GM21423 (cell line): ENCODE data around the gene SH2D3A.
"Not testable (repeated sequence)": the region's sequence is repeated elsewhere in the genome, so short reads cannot be mapped to it uniquely, and the experiment has no call there.

Source experiments
- ATAC-seq: cut with Tn5 transposase; IDR thresholded peaks from one replicate; pipeline ENCODE4 v1.9.1; 2021; ENCODE audit warnings: mild to moderate bottlenecking, moderate library complexity; ENCODE audit not compliant: unreplicated experiment

Gene SH2D3A

DNA sequence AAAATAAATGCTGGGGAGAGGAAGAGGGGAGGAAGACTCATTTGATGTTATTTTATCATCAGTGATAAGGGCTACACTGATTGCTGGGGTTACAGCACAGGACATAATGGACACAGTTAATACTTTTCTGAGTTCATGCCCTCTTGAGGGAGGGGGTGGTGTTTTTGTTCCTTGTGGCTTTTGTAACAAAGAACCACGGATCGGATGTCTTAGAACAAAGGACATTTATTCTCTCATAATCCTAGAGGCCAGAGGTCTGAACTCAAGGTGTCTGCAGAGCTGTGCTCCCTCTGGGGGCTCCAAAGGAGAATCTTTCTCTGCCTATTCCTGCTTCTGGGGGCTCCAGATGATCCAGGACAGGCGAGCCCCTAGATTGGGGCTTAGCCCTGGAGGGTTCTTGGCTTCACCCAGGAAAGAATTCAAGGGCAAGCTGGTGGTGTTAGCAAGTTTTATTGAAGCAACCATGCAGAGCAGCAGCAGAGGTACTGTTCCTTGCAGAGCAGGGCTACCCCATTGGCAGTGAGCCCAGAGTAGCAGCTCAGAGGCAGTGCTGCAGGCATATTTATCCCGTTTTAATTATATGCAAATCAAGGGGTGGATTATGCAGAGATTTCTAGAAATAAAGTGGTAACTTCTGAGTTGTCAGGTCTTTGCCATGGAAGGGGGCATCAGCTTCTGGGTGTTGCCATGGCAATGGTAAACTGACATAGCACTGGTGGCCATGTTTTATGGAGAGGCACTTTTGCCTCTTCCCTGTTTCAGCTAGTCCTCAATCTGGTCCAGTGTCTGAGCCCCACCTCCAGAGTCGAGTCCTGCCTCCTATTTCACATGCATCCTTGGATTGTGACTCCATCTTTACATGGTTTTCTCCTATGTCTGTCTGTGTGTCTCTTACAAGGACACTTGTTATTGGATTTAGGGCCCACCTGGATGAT lies 23.2 kb upstream of the SH2D3A start:
- no peak for ATAC-seq

- ATAC-seq, result no peak
These were observed 21.7 kb upstream of the SH2D3A start for GRCh38 chr19:6788896-6789295.

GRCh38 chr19:6787393-6787792 lies 20.2 kb upstream of the SH2D3A start:
- ATAC-seq, result no peak

- ATAC-seq, result no peak
These were observed 12.0 kb upstream of the SH2D3A start for GRCh38 chr19:6779206-6779605.

DNA sequence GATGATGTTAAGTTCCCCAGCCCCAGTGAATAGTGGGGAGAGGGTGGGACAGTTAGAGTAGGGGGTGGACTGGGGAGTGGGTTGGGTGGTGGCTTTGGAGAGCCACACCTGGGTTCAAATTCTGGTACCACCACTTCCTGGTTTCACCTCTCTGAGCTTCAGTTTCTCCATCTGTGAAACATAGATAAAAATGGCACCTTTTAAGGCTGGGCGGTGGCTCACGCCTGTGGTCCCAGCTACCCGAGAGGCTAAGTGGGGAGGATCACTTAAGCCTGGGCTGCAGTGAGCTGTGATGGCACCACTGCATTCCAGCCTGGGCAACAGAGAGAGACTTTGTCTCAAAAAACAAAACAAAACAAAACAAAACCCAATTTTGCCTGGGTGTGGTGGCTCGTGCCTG lies 11.2 kb upstream of the SH2D3A start:
- ATAC-seq, result no peak

DNA sequence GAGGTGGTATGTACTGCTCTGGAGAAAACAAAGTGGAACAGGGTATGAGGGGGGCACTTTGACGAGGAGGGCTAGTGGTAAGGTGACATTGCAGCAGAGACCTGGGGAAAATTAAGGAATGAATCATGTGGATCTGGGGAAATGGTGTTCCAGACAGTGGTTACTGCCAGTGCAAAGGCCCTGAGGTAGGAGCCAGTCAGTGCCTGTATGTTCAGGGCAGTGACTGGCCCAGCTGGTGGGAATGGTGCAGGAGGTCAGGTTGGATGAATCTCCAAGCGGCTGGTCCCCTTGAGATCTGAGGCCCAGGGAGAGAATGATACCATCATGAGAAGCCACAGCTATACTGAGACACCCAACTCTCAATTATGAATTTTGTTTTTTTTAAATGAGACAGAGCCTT lies 10.2 kb upstream of the SH2D3A start:
- ATAC-seq, result no peak

DNA sequence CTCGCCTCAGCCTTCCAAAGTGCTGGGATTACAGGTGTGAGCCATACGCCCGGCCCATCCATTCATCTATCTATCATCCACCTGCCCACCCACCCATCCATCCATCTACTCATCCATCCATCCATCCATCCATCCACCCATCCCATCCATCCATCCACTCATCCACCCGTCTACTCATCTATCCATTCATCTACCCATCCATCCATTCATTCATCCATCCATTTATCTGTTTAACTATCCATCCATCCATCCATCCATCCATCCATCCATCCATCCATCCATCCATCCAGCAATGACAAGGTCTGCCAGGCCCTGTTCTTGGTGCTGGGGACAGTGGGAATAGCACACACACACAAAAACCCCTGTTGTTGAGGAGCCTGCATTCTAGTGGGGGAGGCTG lies 9.8 kb upstream of the SH2D3A start:
- no peak for ATAC-seq

- ATAC-seq, result not testable (repeated sequence)
These were observed 8.8 kb upstream of the SH2D3A start for GRCh38 chr19:6776045-6776444.

DNA sequence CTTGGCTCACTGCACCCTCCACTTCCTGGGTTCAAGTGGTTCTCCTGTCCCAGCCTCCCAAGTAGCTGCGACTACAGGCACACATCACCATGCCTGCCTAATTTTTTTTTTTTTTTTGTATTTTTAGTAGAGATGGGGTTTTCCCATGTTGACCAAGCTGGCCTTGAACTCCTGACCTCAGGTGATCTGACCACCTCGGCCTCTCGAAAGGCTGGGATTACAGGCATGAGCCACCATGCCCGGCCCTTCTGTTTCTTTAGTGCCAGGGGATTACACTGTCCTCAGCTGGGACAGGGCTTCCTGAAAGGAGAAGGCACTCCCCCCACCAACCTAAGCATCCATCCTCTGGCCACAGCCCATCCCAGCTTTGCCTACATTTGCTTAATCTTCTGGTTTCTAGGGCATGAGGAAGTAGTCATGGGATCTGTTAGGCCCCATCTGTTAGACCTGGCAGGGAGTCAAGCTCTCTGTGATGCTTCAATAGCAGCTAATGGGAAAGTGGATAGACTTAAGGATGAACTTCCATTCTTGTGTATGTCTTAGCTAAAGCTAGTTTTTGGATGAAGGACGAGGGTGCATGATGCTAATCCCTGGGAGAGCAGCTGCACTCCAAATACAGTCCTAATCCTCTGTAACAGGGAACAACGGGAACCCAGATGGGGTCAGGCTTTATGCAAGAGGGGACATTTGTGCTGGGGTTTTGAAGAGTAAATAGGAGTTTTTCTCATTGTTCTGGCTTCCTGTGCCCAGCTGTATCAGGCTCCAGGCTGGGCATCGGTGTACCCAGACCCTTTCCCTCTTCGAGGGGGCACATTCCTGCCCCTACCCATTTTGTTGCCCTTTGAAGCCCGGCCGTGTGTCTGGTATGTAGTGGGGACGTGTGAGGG lies 7.8 kb upstream of the SH2D3A start:
- no peak for ATAC-seq

- peak; percentile 37 for ATAC-seq
These were observed 6.2 kb upstream of the SH2D3A start for GRCh38 chr19:6773323-6773931.

GRCh38 chr19:6772866-6773322 lies 5.7 kb upstream of the SH2D3A start:
- ATAC-seq, result peak; percentile 13

- peak; percentile 36 for ATAC-seq
These were observed 5.0 kb upstream of the SH2D3A start, which contains the start of gene VAV1 for GRCh38 chr19:6772028-6772865. VAV1 (plus strand) TSS chr19:6772708; CDS start chr19:6772808, 100 bp downstream.

GRCh38 chr19:6771648-6772027 lies 4.4 kb upstream of the SH2D3A start:
- ATAC-seq, result not testable (repeated sequence)

DNA sequence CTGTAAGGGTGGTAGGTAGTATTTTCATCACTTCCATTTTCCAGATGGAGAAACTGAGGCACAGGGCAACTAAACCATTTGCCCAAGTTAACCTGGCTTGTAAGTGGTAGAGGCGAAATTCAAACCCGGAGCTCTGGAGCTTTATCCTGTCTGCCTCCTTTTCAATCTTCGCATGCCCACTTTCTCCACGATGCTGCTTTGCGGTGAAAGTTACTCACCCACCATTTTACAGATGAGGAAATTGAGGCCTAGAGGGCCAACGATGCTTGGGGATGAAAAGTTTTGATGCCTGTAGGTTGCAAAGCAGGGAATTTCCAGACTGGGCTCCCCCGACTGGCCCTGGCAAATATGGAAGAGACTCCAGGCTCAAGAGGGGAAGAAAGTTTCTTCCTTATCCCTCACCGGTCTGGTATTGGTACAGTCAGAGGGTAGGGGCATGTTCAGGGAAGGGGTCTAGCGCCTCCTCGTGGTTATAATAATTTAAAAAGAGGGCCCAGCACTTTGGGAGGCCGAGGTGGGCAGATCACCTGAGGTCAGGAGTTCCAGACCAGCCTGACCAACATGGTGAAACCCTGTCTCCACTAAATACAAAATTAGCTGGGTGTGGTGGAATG lies 1.9 kb upstream of the SH2D3A start:
- no peak for ATAC-seq

GRCh38 chr19:6768236-6768785 lies 1.1 kb upstream of the SH2D3A start:
- no peak for ATAC-seq

- no peak for ATAC-seq
These were observed 216 bp downstream of the SH2D3A start for GRCh38 chr19:6767081-6767356.

GRCh38 chr19:6766357-6767080 lies 716 bp downstream of the SH2D3A start:
- ATAC-seq, result no peak

DNA sequence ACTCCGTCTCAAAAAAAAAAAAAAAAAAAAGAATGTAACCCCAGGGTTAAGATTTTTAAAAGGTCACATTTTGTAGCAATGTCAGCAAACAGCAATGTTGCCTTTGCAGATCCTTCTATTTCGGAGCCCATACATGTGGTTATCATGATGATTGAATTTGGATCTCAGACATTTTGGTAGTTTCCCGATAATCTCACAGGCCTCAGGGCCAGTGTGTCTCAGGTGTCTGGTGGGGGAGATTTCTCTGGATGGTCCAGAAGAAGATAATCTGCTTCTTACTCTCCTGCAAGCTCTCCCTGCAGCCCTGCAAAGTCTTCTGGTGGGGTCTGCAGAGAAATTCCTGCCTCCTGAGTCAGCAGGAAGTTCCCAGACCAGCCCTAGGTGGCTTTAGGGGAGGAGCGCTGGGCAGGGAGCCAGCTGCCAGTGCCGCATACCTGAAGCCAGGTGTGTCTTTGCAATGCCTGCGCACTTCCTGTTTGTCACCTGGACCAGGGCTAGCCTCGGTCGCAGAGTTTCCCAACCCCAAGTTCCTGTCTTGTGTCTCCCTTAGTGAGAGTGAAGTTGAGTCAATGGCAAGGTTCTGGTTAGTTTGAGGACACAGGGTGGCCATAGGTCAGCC lies 1.4 kb downstream of the SH2D3A start:
- no peak for ATAC-seq
